ENCODE results near the gene TARBP2. TPM values are rescaled to one million over a fixed set of nuclear protein-coding genes. Genes with fewer than 3 reads are reported as not detected.

TARBP2 gene
- total and polyA plus RNA-seq, 7 experiments from 2014 or later = 25.1 to 45.2 (median 34.2) TPM

DNA sequence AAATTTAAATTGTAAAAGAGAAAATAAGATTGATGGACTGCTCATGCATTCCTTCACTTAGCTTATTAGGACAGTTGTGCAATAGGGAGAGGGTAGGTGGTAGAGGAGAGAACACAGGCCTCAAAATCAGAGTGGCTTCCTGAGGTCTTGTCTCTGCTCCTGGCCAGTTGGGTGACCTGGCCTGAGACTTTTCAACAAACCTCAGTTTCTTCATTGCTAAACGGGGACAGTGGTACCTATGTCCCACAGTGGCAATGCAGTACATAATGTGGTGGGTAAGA, 4.4 kb upstream of the TARBP2 start:
- Histone ChIP-seq H3K27ac (ENCODE audit: low read depth, low read length) (no peak overlapping the region), H3K4me1 (ENCODE audit: control insufficient read depth in 2 of 2, insufficient read depth in 2 of 2, low read length in 2 of 2) (peaks cover 31 to 32% of the 10 kb centered on the region in 2 donors), H3K9me3 (ENCODE audit: control insufficient read depth in 2 of 3, low read length in 3 of 3) (no peaks in the 10 kb centered on the region), H3K4me3 (ENCODE audit: low read length) (no peak overlapping the region), H3K36me3 (ENCODE audit: control insufficient read depth in 2 of 3, insufficient read depth in 3 of 3, low read length in 3 of 3) (no peaks in the 10 kb centered on the region), H3K27me3 (ENCODE audit: control insufficient read depth in 2 of 2, insufficient read depth in 2 of 2, low read length in 2 of 2) (no peaks in the 10 kb centered on the region)
- H3K4me1 Mint-ChIP-seq = peaks cover 27 to 69% (median 60%) of the 10 kb centered on the region in 7 donors
- DNase-seq = no peak
- peak overlapping the region in 1 of 9 donors; percentile 69 for H3K27ac Mint-ChIP-seq
- ChIA-PET POLR2A (interaction anchor here (1.2 kb wide), 1 partner anchor 55 kb away, joined by 3 read pairs; the partner anchor contains the start of gene PRR13), CTCF (no interaction called here)
- H3K9me3 Mint-ChIP-seq = peaks cover 0 to 2% (median 0%) of the 10 kb centered on the region in 11 donors
- intact Hi-C loops (cut with micrococcal nuclease) = no loop called here
- peak overlapping the region in 1 of 10 donors; percentile 2 for H3K4me3 Mint-ChIP-seq
- no peaks in the 10 kb centered on the region for H3K27me3 Mint-ChIP-seq
- peaks cover 0 to 5% (median 0%) of the 10 kb centered on the region in 5 donors for H3K36me3 Mint-ChIP-seq
- no peak for ATAC-seq

GRCh38 chr12:53497461-53497860, 3.6 kb upstream of the TARBP2 start:
- no peak for DNase-seq
- intact Hi-C loops (cut with micrococcal nuclease) = no loop called here
- Mint-ChIP-seq H3K4me3 (peak overlapping the region in 8 of 10 donors; percentile 27 to 96 (median 88)), H3K9me3 (peaks cover 0 to 2% (median 0%) of the 10 kb centered on the region in 11 donors), H3K27ac (peak overlapping the region in 5 of 9 donors; percentile 54 to 99 (median 75)), H3K36me3 (peaks cover 0 to 5% (median 0%) of the 10 kb centered on the region in 5 donors), H3K4me1 (peaks cover 28 to 69% (median 61%) of the 10 kb centered on the region in 7 donors), H3K27me3 (no peaks in the 10 kb centered on the region)
- Histone ChIP-seq H3K4me3 (ENCODE audit: low read length) (no peak overlapping the region), H3K27me3 (ENCODE audit: control insufficient read depth in 2 of 2, insufficient read depth in 2 of 2, low read length in 2 of 2) (no peaks in the 10 kb centered on the region), H3K4me1 (ENCODE audit: control insufficient read depth in 2 of 2, insufficient read depth in 2 of 2, low read length in 2 of 2) (peaks cover 37 to 39% of the 10 kb centered on the region in 2 donors), H3K9me3 (ENCODE audit: control insufficient read depth in 2 of 3, low read length in 3 of 3) (no peaks in the 10 kb centered on the region), H3K27ac (ENCODE audit: low read depth, low read length) (no peak overlapping the region), H3K36me3 (ENCODE audit: control insufficient read depth in 2 of 3, insufficient read depth in 3 of 3, low read length in 3 of 3) (no peaks in the 10 kb centered on the region)
- CTCF ChIA-PET = interaction anchor here (0.7 to 1.5 kb wide), 2 partner anchors 16 to 176 kb away, joined by 3 read pairs; partner anchors contain the start of gene AAAS
- POLR2A ChIA-PET = interaction anchor here (0.5 to 5.9 kb wide), 6 partner anchors 11 to 777 kb away, joined by 3 to 47 read pairs (median 4); partner anchors contain the start of gene AAAS
- ATAC-seq = no peak

GRCh38 chr12:53498235-53498630, 2.9 kb upstream of the TARBP2 start:
- H3K4me1 ChIP-seq (ENCODE audit: control insufficient read depth in 2 of 2, insufficient read depth in 2 of 2, low read length in 2 of 2) = peaks cover 37 to 38% of the 10 kb centered on the region in 2 donors
- H3K27me3 Mint-ChIP-seq = no peaks in the 10 kb centered on the region
- H3K9me3 Mint-ChIP-seq = peaks cover 0 to 2% (median 0%) of the 10 kb centered on the region in 11 donors
- H3K27ac Mint-ChIP-seq = peak overlapping the region; percentile 73 to 99 (median 91)
- ChIA-PET CTCF (interaction anchor here (0.6 to 1.6 kb wide), 6 partner anchors 11 to 176 kb away, joined by 3 to 7 read pairs (median 3); partner anchors contain the start of gene AAAS), POLR2A (interaction anchor here (0.5 to 5.9 kb wide), 8 partner anchors 10 to 777 kb away, joined by 3 to 47 read pairs (median 5); partner anchors contain the start of genes AAAS and PRR13)
- ATAC-seq = no peak
- H3K36me3 Mint-ChIP-seq = peaks cover 0 to 5% (median 0%) of the 10 kb centered on the region in 5 donors
- H3K4me3 Mint-ChIP-seq = peak overlapping the region; percentile 73 to 96 (median 88)
- DNase-seq = no peak
- no peaks in the 10 kb centered on the region for H3K9me3 ChIP-seq (ENCODE audit: control insufficient read depth in 2 of 3, low read length in 3 of 3)
- intact Hi-C loops (cut with micrococcal nuclease) = no loop called here
- peaks cover 0 to under 1% (median 0%) of the 10 kb centered on the region in 3 experiments for H3K36me3 ChIP-seq (ENCODE audit: control insufficient read depth in 2 of 3, insufficient read depth in 3 of 3, low read length in 3 of 3)
- peaks cover 27 to 70% (median 58%) of the 10 kb centered on the region in 7 donors for H3K4me1 Mint-ChIP-seq
- no peaks in the 10 kb centered on the region for H3K27me3 ChIP-seq (ENCODE audit: control insufficient read depth in 2 of 2, insufficient read depth in 2 of 2, low read length in 2 of 2)
- peak overlapping the region; percentile 60 for H3K4me3 ChIP-seq (ENCODE audit: low read length)
- H3K27ac ChIP-seq (ENCODE audit: low read depth, low read length) = no peak overlapping the region

GRCh38 chr12:53499266-53500141, 1.6 kb upstream of the TARBP2 start, which contains the start of gene MAP3K12:
MAP3K12 (minus strand) TSS chr12:53499458; CDS start chr12:53487391, 12,067 bp downstream.
- no peaks in the 10 kb centered on the region for H3K9me3 Mint-ChIP-seq
- H3K4me3 Mint-ChIP-seq = peak within 1 kb of the TSS; percentile 86 to 96 (median 92)
- intact Hi-C loops (cut with micrococcal nuclease) = loop anchor here (1.0 to 10.0 kb wide), 13 partner anchors 9 to 781 kb away; partner anchors contain the start of genes AAAS (in 1 of the 2), ATF7 (in 1 of the 2), ATP5MC2 (in 1 of the 2) and CALCOCO1 (in 1 of the 2)
- Histone ChIP-seq H3K9me3 (ENCODE audit: control insufficient read depth in 2 of 3, low read length in 3 of 3) (no peaks in the 10 kb centered on the region), H3K27ac (ENCODE audit: low read depth, low read length) (peak within 1 kb of the TSS; percentile 98), H3K4me3 (ENCODE audit: low read length) (peak within 1 kb of the TSS; percentile 84), H3K36me3 (ENCODE audit: control insufficient read depth in 2 of 3, insufficient read depth in 3 of 3, low read length in 3 of 3) (peaks cover 0 to 14% (median 0%) of the 10 kb centered on the region in 3 experiments), H3K27me3 (ENCODE audit: control insufficient read depth in 2 of 2, insufficient read depth in 2 of 2, low read length in 2 of 2) (no peaks in the 10 kb centered on the region), H3K4me1 (ENCODE audit: control insufficient read depth in 2 of 2, insufficient read depth in 2 of 2, low read length in 2 of 2) (peaks cover 27% of the 10 kb centered on the region in 2 donors)
- ChIA-PET CTCF (interaction anchor here (0.9 to 1.6 kb wide), 4 partner anchors 9 to 48 kb away, joined by 3 to 8 read pairs (median 6); no protein-coding TSS in a partner anchor), POLR2A (interaction anchor here (0.6 to 5.9 kb wide), 16 partner anchors 8 to 340 kb away, joined by 3 to 47 read pairs (median 6); partner anchors contain the start of genes PFDN5, PRR13 and SP1)
- no peak for ATAC-seq
- no peaks in the 10 kb centered on the region for H3K27me3 Mint-ChIP-seq
- H3K36me3 Mint-ChIP-seq = peaks cover 0 to 5% (median 0%) of the 10 kb centered on the region in 5 donors
- peaks cover 15 to 61% (median 46%) of the 10 kb centered on the region in 7 donors for H3K4me1 Mint-ChIP-seq
- peak within 1 kb of the TSS; percentile 87 to 100 (median 97) for H3K27ac Mint-ChIP-seq
- peak; percentile 43 to 77 (median 61) for DNase-seq

DNA sequence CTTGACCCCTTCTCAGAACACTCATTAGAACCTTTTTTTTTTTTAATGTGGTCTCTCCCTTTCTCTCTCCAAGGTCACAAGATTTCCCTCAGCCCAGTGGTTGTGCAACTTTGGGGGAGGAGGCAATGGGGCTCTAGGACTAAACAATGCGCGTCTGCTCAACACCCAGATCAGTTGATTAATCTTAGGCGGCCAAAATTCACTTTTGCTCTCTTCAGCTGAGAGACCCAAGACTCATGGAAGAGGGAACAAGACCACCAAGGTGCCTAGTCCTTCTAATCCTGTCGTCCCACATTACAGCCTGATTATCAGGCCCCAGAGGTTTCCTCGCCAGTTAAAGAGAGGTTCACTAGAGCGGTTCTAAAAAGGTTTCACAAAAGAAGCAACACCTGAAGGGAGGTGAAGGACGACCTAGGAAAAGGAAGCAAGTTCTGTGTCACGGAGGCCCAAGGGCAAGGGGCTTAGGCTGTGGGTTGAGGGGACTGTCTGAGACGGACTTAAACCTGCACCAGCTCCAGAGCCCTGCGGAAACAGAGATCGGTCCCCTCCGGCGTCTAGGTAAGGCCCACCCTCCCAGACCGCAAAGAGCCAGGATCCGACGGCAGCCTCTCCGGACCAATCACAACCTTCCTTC, 824 bp upstream of the TARBP2 start:
- DNase-seq (peak in 2 of 9 donors; percentile 42 to 88), ATAC-seq (no peak)
- peak overlapping the region; percentile 84 for H3K4me3 ChIP-seq (ENCODE audit: low read length)
- Mint-ChIP-seq H3K9me3 (peaks cover 0 to 1% (median 0%) of the 10 kb centered on the region in 11 donors), H3K4me3 (peak overlapping the region; percentile 86 to 96 (median 92)), H3K27me3 (no peaks in the 10 kb centered on the region), H3K36me3 (peaks cover 0 to 8% (median 0%) of the 10 kb centered on the region in 5 donors), H3K27ac (peak overlapping the region; percentile 87 to 100 (median 97)), H3K4me1 (peaks cover 15 to 60% (median 46%) of the 10 kb centered on the region in 7 donors)
- H3K27ac ChIP-seq (ENCODE audit: low read depth, low read length) = peak overlapping the region; percentile 98
- H3K27me3 ChIP-seq (ENCODE audit: control insufficient read depth in 2 of 2, insufficient read depth in 2 of 2, low read length in 2 of 2) = no peaks in the 10 kb centered on the region
- H3K36me3 ChIP-seq (ENCODE audit: control insufficient read depth in 2 of 3, insufficient read depth in 3 of 3, low read length in 3 of 3) = peaks cover 0 to 21% (median 0%) of the 10 kb centered on the region in 3 experiments
- H3K4me1 ChIP-seq (ENCODE audit: control insufficient read depth in 2 of 2, insufficient read depth in 2 of 2, low read length in 2 of 2) = peaks cover 24 to 27% of the 10 kb centered on the region in 2 donors
- no peaks in the 10 kb centered on the region for H3K9me3 ChIP-seq (ENCODE audit: control insufficient read depth in 2 of 3, low read length in 3 of 3)
- ChIA-PET CTCF (interaction anchor here (0.9 to 1.6 kb wide), 10 partner anchors 8 to 454 kb away, joined by 3 to 8 read pairs (median 4); partner anchors contain the start of gene SP1), POLR2A (interaction anchor here (0.7 to 5.9 kb wide), 34 partner anchors 8 to 781 kb away, joined by 3 to 47 read pairs (median 6); partner anchors contain the start of genes AAAS, ATF7, ATP5MC2 and CBX5)
- intact Hi-C loops (cut with micrococcal nuclease) = loop anchor here (1.0 to 10.0 kb wide), 13 partner anchors 8 to 780 kb away; partner anchors contain the start of genes AAAS (in 1 of the 2), ATF7 (in 1 of the 2), ATP5MC2 (in 1 of the 2) and CALCOCO1 (in 1 of the 2)
